ENCODE measurements around the gene LPIN1. TPM values are rescaled to one million over a fixed set of nuclear protein-coding genes. Genes with fewer than 3 reads are reported as not detected.
"Not testable (repeated sequence)": the region's sequence is repeated elsewhere in the genome, so short reads cannot be mapped to it uniquely, and the experiment has no call there.

LPIN1 gene
- total RNA-seq, 3 donors from 2014 or later = 78.6 to 106 (median 82.6) TPM

DNA sequence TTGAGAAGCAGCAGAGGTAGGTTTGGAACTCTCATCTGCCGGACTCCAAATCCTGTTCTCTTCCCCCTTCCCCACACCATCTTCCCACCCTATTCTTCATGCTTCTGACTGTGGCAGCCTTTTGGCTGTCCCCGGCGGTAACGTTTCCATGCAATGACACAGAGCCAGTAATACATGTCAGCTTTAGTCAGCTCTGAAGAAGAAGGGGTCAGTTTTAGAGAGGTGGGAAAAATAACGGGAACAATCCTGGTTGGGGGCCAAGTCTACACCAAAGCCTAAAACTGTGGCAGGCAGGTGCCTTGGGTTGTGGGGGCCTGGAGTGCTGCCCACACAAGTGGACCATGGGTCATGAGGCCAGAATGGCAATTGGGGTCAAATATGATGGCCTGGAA lies 106.8 kb downstream of the LPIN1 start:
- intact Hi-C loops (cut with DNase I; ENCODE audit: low total_unique reads) = no loop called here
- no peak for DNase-seq (ENCODE audit: low spot score in 2 of 2)
- no peak overlapping the region for H3K27ac ChIP-seq

GRCh38 chr2:11855064-11855760 lies 108.8 kb downstream of the LPIN1 start:
- no peak for DNase-seq (ENCODE audit: low spot score in 2 of 2)
- H3K27me3 ChIP-seq = no peaks in the 10 kb centered on the region
- H3K4me3 ChIP-seq = no peak overlapping the region
- H3K9me3 ChIP-seq = peaks cover 0 to 12% of the 10 kb centered on the region in 2 donors
- intact Hi-C loops (cut with DNase I; ENCODE audit: low total_unique reads) = no loop called here
- H3K27ac ChIP-seq = no peak overlapping the region
- no peaks in the 10 kb centered on the region for H3K36me3 ChIP-seq
- no peak for TF ChIP-seq POLR2AphosphoS5 (IDR thresholded peaks at IDR 0.05)
- TF ChIP-seq, protein P1, sequence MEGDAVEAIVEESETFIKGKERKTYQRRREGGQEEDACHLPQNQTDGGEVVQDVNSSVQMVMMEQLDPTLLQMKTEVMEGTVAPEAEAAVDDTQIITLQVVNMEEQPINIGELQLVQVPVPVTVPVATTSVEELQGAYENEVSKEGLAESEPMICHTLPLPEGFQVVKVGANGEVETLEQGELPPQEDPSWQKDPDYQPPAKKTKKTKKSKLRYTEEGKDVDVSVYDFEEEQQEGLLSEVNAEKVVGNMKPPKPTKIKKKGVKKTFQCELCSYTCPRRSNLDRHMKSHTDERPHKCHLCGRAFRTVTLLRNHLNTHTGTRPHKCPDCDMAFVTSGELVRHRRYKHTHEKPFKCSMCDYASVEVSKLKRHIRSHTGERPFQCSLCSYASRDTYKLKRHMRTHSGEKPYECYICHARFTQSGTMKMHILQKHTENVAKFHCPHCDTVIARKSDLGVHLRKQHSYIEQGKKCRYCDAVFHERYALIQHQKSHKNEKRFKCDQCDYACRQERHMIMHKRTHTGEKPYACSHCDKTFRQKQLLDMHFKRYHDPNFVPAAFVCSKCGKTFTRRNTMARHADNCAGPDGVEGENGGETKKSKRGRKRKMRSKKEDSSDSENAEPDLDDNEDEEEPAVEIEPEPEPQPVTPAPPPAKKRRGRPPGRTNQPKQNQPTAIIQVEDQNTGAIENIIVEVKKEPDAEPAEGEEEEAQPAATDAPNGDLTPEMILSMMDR (IDR thresholded peaks at IDR 0.05) = no peak
- TF ChIP-seq POLR2A (IDR thresholded peaks at IDR 0.05) = no peak
- H3K4me1 ChIP-seq = no peaks in the 10 kb centered on the region

More for the DNA sequence above, 106.8 kb downstream of the LPIN1 start:
- TF ChIP-seq POLR2AphosphoS5 (IDR thresholded peaks at IDR 0.05) (no peak), POLR2A (IDR thresholded peaks at IDR 0.05) (no peak)
- TF ChIP-seq, protein P1 (IDR thresholded peaks at IDR 0.05) = no peak
- H3K4me3 ChIP-seq = no peak overlapping the region
- H3K36me3 ChIP-seq = no peaks in the 10 kb centered on the region
- no peaks in the 10 kb centered on the region for H3K4me1 ChIP-seq
- H3K9me3 ChIP-seq = peaks cover 0 to 4% of the 10 kb centered on the region in 2 donors
- no peaks in the 10 kb centered on the region for H3K27me3 ChIP-seq

DNA sequence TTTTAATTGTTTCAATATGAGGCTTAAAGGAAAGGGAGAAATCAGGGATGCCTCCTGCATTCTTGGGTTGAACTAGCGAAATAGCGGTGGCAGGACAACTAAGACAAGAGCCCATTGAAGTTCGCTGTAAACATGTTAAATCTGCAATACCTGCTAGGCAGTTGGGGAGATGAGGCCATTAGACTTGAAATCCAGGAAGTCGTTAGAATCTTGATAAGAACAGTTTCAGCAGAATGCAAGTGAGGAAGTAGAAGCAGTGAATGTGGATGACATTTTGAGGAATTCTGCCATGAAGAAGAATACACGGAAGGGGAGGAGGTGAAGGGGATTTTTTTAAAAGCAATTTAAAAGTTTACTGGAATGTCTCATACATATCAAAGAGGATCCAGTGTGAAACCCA lies 109.7 kb downstream of the LPIN1 start:
- Histone ChIP-seq H3K4me3 (no peak overlapping the region), H3K36me3 (no peaks in the 10 kb centered on the region), H3K9me3 (peaks cover 0 to 12% of the 10 kb centered on the region in 2 donors), H3K27ac (no peak overlapping the region), H3K27me3 (no peaks in the 10 kb centered on the region), H3K4me1 (no peaks in the 10 kb centered on the region)
- intact Hi-C loops (cut with DNase I; ENCODE audit: low total_unique reads) = no loop called here
- DNase-seq (ENCODE audit: low spot score in 2 of 2) = no peak
- TF ChIP-seq, protein P1 (IDR thresholded peaks at IDR 0.05) = no peak
- no peak for TF ChIP-seq POLR2AphosphoS5 (IDR thresholded peaks at IDR 0.05)
- no peak for TF ChIP-seq POLR2A (IDR thresholded peaks at IDR 0.05)

- no peaks in the 10 kb centered on the region for H3K36me3 ChIP-seq
- H3K27me3 ChIP-seq = no peaks in the 10 kb centered on the region
- no peaks in the 10 kb centered on the region for H3K4me1 ChIP-seq
- no peak overlapping the region for H3K4me3 ChIP-seq
- H3K9me3 ChIP-seq = peaks cover 0 to 12% of the 10 kb centered on the region in 2 donors
- H3K27ac ChIP-seq = no peak overlapping the region
- intact Hi-C loops (cut with DNase I; ENCODE audit: low total_unique reads) = no loop called here
- TF ChIP-seq, protein P1 (IDR thresholded peaks at IDR 0.05) = no peak
- TF ChIP-seq POLR2AphosphoS5 (IDR thresholded peaks at IDR 0.05) = no peak
- no peak for DNase-seq (ENCODE audit: low spot score in 2 of 2)
Measured at GRCh38 chr2:11858883-11859282, 112.5 kb downstream of the LPIN1 start.

DNA sequence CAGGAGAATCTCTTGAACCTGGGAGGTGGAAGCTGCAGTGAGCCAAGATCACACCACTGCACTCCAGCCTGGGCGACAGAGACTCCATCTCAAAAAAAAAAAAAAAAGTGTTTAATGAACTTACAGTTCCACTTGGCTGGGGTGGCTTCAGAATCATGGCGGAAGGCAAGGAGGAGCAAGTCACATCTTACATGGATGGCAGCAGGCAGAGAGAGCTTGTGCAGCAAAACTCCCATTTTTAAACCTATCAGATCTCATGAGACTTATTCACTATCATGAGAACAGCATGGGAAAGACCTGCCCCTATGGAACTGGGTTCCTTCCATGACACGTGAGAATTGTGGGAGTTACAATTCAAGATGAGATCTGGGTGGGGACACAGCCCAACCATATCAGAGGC lies 113.5 kb downstream of the LPIN1 start:
- H3K4me3 ChIP-seq; H3K27me3 ChIP-seq; H3K36me3 ChIP-seq; DNase-seq (ENCODE audit: low spot score in 2 of 2); H3K4me1 ChIP-seq; H3K27ac ChIP-seq: not testable (repeated sequence)
- peaks cover 0 to 12% of the 10 kb centered on the region in 2 donors for H3K9me3 ChIP-seq
- intact Hi-C loops (cut with DNase I; ENCODE audit: low total_unique reads) = loop anchor here (5.0 kb wide), 1 partner anchor 1072 kb away; no protein-coding TSS in a partner anchor

Measured in breast epithelium (tissue), 4 donors.